Psoas muscle (tissue), 8 donors: ENCODE data around the gene MROH2B. TPM values are rescaled to one million over a fixed set of nuclear protein-coding genes. Genes with fewer than 3 reads are reported as not detected.

ENCODE experiments used
- ATAC-seq, 4 donors: fragments of 200-7000 bp; cut with Tn5 transposase; one replicate each; pipeline ENCODE4 v1.9.1; 2020; ENCODE audit warnings: moderate library complexity in 3 of 4, mild to moderate bottlenecking in 2 of 4
- DNase-seq, 2 donors: peaks; one replicate each; pipeline ENCODE4 v3.0.0-alpha.2; 2020
- H3K27ac ChIP-seq: fragments of 200-600 bp; one replicate; pipeline ENCODE4 v1.8.0; 2022
- H3K27me3 ChIP-seq, 3 donors: fragments of 200-600 bp in 1 of 3; one replicate each; pipeline versions ENCODE4 v1.6.1 to v1.8.0; 2013 to 2022; ENCODE audit warnings: low read length in 2 of 3, mild to moderate bottlenecking in 2 of 3, moderate library complexity in 1 of 3; ENCODE audit not compliant: insufficient read depth in 3 of 3
- H3K36me3 ChIP-seq, 2 donors: fragments of 200-600 bp in 1 of 2; one replicate each; pipeline versions ENCODE4 v1.6.1 to v1.8.0; 2013 to 2022; ENCODE audit warnings: low read depth in 1 of 2, mild to moderate bottlenecking in 1 of 2, moderate library complexity in 1 of 2; ENCODE audit not compliant: insufficient read depth in 1 of 2
- H3K4me1 ChIP-seq: fragments of 200-600 bp; one replicate; pipeline ENCODE4 v1.8.0; 2022
- H3K4me3 ChIP-seq: fragments of 200-600 bp; one replicate; pipeline ENCODE4 v1.8.0; 2022; ENCODE audit warnings: mild to moderate bottlenecking
- H3K9me3 ChIP-seq: fragments of 200-600 bp; one replicate; pipeline ENCODE4 v1.8.0; 2022
- CTCF ChIP-seq: fragments of 200-600 bp; IDR thresholded peaks from one replicate; pipeline ENCODE4 v1.8.0; 2022; ENCODE audit warnings: antibody characterized with exemption
- WGBS, 3 donors: extraction: QIAGEN DNeasy Blood & Tissue Kit; methylation state at CpG; one replicate each; pipeline versions ENCODE4 v1.1.6 to v1.1.7; 2013; 5-methylcytosine and 5-hydroxymethylcytosine counted together
- intact Hi-C, 2 donors: fragments of 100-400 bp; cut with DNase I; formaldehyde crosslinking; loops; one replicate each; pipeline versions ENCODE4 v1.11.0 to v1.14.2; 2022
- polyA plus RNA-seq, 3 donors: library from polyadenylated mRNA; stranded (reverse); fragments of 200-250 nt; gene quantifications; one replicate each; pipeline ENCODE4 v1.2.3, GENCODE V29; 2013
- total RNA-seq, 4 donors: library from RNA; stranded (reverse); fragmentation: NEBNext Ultra II Directional in 2 of 4; extraction: Animal tissue kit (Norgen Biotek cat#: 25700) in 2 of 4; gene quantifications; one replicate each; pipeline versions ENCODE4 v1.2.1 to v1.2.4, GENCODE V29; 2021 to 2023
- donor health status: healthy with polysubstance abuse.
- donor health status: DM: no; HTN: no; CAD: no; lungs with moderate emphysema.
- donor health status: Bipolar disorder and iron deficiency.
- donor health status: healthy.
- donor health status: DM: yes; HTN: yes; CAD: no.
- donor health status: DM: no; HTN: no; CAD: no.
- donor health status: DM: no; HTN: no; CAD: no.
- donor health status: DM: yes; HTN: yes; CAD: no.

MROH2B gene
- total and polyA plus RNA-seq, 7 donors: not detected

GRCh38 chr5:40999966-41000365 lies 71.2 kb downstream of the MROH2B start:
- DNase-seq (no peak), ATAC-seq (no peak)
- H3K27ac ChIP-seq: no peak overlapping the region
- no peaks in the 10 kb centered on the region for H3K4me1 ChIP-seq
- no peaks in the 10 kb centered on the region for H3K36me3 ChIP-seq
- WGBS, 3 donors: 87 to 91% (median 91%) methylated on average over 4 of the region's 4 CpGs
- H3K4me3 ChIP-seq: no peak overlapping the region
- H3K9me3 ChIP-seq: no peaks in the 10 kb centered on the region
- no peak for TF ChIP-seq CTCF
- H3K27me3 ChIP-seq: no peaks in the 10 kb centered on the region
- intact Hi-C loops: no loop called here

GRCh38 chr5:40999142-40999541 lies 72.0 kb downstream of the MROH2B start:
- no peak for TF ChIP-seq CTCF
- Histone ChIP-seq H3K9me3 (no peaks in the 10 kb centered on the region), H3K36me3 (no peaks in the 10 kb centered on the region), H3K27ac (no peak overlapping the region), H3K4me3 (no peak overlapping the region), H3K27me3 (no peaks in the 10 kb centered on the region), H3K4me1 (no peaks in the 10 kb centered on the region)
- WGBS, 3 donors: 80 to 91% (median 90%) methylated on average over 1 of the region's 1 CpG
- DNase-seq (no peak), ATAC-seq (no peak)
- intact Hi-C loops: no loop called here

GRCh38 chr5:40995801-40996586 lies 75.1 kb downstream of the MROH2B start:
- intact Hi-C loops: no loop called here
- Histone ChIP-seq H3K27me3 (no peaks in the 10 kb centered on the region), H3K36me3 (no peaks in the 10 kb centered on the region), H3K9me3 (no peaks in the 10 kb centered on the region), H3K4me1 (no peaks in the 10 kb centered on the region), H3K27ac (no peak overlapping the region), H3K4me3 (no peak overlapping the region)
- 85 to 95% (median 93%) methylated on average over 5 of the region's 5 CpGs for WGBS, 3 donors
- ATAC-seq (no peak), DNase-seq (no peak)
- TF ChIP-seq CTCF: no peak

GRCh38 chr5:40991981-40992559 lies 79.1 kb downstream of the MROH2B start:
- 71 to 82% (median 78%) methylated on average over 5 of the region's 5 CpGs for WGBS, 3 donors
- intact Hi-C loops: no loop called here
- Histone ChIP-seq H3K36me3 (no peaks in the 10 kb centered on the region), H3K9me3 (no peaks in the 10 kb centered on the region), H3K4me3 (no peak overlapping the region), H3K27me3 (no peaks in the 10 kb centered on the region), H3K4me1 (no peaks in the 10 kb centered on the region), H3K27ac (peak overlapping the region; percentile 0)
- ATAC-seq (no peak), DNase-seq (no peak)
- TF ChIP-seq CTCF: no peak
